Measurements from ENCODE around the gene C19orf85.
"Not testable (repeated sequence)": the region's sequence is repeated elsewhere in the genome, so short reads cannot be mapped to it uniquely, and the experiment has no call there.

The C19orf85 gene

GRCh38 chr19:55441319-55441691, 23.2 kb downstream of the C19orf85 start:
- DNase-seq (ENCODE audit: low read depth in 3 of 3) = no peak

GRCh38 chr19:55440411-55441105, 24.0 kb downstream of the C19orf85 start:
- no peak for DNase-seq (ENCODE audit: low read depth in 3 of 3)

GRCh38 chr19:55439052-55439451, 25.5 kb downstream of the C19orf85 start:
- DNase-seq (ENCODE audit: low read depth in 3 of 3) = no peak

DNA sequence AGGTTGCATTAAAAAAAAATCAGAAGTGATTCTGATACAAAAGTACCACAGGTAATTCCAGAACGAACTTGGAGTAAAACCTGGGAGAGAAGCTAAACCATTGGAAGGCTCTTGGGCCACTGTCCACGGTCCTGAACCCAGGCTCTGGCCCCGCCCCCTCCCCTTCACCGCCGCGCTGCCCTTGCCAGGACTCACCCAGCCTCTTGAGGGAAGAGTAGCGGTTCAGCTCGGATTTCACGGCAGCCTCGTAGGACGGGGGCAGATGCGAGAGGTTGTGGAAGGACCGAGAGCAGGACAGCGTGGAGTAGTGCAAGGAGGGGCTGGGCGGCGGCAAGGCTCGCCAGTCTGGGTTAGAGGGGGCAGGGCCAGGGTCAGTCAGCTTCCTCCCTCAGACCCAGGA, 27.1 kb downstream of the C19orf85 start:
- DNase-seq (ENCODE audit: low read depth in 3 of 3) = no peak

DNA sequence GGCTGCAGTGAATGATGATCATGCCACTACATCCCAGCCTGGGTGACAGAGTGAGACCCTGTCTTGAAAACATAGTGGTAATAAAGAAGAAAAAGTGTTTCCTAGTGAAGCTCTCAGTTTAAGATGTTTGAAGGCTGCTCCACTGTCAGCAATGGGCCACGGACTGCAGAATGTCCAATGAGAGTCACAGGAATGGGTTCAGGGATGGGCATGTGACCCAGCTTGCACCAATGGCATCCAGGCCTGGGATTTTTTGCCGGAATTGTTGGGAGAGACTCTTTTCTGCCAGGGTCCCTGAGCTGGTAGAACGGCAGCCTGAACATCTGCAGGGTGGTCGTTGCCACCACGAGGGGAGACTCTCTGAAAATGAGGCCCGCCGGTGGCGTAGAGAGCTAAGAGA, 27.7 kb downstream of the C19orf85 start:
- no peak for DNase-seq (ENCODE audit: low read depth in 3 of 3)

GRCh38 chr19:55435020-55435419, 29.5 kb downstream of the C19orf85 start:
- no peak for DNase-seq (ENCODE audit: low read depth in 3 of 3)

GRCh38 chr19:55434356-55434919, 30.1 kb downstream of the C19orf85 start:
- no peak for DNase-seq (ENCODE audit: low read depth in 3 of 3)

DNA sequence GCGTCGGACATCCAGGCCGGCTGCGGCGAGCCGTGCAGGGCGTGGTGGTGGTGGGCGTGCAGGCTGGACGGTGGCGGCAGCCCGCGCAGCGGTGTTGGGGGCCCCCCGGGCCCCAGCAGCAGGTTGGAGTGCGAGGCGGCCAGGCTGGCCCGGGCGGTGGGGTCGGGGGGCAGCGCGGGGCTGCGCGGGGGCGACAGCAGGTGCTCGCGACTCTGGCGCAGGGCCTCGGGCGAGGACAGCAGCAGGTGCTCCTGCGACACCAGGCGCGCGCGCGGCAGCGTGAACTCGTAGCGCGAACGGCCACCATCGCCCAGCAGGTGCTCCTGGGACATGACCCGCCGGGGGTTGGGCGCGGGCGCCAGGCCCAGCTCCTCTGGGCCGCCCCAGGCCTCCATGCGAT, 31.3 kb downstream of the C19orf85 start:
- DNase-seq (ENCODE audit: low read depth in 3 of 3) = no peak

DNA sequence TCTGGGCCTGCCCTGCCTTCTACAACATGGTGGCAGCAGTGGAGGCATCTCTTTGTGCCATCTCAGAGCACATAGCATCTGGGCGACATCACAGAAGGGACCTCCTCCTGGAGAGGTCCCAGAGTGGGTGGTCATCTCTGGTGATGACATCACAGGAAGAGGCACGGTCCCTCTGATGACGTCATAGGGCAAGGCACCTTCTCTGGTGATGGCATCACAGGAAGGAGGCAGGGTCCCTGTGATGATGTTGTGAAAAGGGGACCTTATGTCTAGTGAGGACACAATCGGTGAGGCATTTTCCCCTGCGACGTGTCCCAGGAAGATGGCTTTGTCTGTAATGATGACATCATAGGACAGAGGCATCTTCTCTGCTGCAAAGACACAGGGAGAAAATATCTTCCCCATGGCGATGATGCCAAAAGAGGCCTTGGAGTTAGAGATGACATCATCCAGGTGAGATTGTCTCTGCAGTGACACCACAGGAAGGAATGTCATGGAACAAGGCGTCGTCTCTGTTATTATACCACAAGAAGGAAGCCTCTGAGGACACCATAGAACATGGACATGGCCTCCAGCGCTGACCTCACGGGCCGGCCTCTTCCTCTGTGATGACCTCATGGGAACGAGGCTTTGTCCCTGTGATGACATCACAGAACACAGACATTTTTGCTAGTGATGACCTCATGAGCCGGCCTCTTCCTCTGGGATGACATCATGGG, 32.2 kb downstream of the C19orf85 start:
- DNase-seq (ENCODE audit: low read depth in 3 of 3) = no peak

GRCh38 chr19:55431183-55431582, 33.4 kb downstream of the C19orf85 start:
- no peak for DNase-seq (ENCODE audit: low read depth in 3 of 3)

DNA sequence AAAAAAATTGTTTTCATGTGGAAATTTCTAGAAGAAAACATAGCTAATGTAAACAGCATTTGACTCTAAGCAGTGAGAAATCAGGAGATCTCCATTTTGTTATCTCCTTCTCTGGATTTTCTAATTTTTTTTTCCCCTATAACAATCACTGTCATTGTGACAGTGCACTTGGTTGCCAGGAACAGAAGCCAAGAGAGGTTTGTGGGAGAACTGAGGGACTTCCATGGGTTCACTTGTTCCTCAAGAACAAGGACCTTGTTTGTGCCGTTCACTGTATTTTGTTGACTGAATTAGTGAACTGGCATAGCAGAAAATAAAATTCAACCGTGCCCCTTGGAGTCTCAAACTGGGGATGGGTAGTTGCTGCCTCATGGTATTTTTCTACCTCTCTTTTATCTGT, 38.5 kb downstream of the C19orf85 start:
- DNase-seq (ENCODE audit: low read depth in 3 of 3) = no peak

DNA sequence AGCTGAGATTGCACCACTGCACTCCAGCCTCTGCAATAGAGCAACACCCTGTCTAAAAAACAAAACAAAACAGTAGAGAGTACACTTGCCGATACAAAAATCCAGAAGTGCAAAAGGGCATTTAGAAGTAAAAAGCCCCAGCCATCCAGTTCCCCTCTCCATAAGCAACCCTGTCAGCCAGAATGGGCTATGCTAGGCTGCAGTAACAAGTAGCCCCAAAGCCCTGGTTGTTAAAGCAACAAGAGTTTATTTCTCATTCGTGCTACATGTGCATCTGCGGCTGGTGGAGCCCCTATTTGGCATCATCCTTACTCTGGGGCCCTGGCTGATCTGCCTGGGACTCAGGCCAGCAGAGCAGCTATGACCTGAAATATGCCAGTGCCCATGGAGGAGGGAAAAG, 40.0 kb downstream of the C19orf85 start:
- DNase-seq (ENCODE audit: low read depth in 3 of 3) = no peak

DNA sequence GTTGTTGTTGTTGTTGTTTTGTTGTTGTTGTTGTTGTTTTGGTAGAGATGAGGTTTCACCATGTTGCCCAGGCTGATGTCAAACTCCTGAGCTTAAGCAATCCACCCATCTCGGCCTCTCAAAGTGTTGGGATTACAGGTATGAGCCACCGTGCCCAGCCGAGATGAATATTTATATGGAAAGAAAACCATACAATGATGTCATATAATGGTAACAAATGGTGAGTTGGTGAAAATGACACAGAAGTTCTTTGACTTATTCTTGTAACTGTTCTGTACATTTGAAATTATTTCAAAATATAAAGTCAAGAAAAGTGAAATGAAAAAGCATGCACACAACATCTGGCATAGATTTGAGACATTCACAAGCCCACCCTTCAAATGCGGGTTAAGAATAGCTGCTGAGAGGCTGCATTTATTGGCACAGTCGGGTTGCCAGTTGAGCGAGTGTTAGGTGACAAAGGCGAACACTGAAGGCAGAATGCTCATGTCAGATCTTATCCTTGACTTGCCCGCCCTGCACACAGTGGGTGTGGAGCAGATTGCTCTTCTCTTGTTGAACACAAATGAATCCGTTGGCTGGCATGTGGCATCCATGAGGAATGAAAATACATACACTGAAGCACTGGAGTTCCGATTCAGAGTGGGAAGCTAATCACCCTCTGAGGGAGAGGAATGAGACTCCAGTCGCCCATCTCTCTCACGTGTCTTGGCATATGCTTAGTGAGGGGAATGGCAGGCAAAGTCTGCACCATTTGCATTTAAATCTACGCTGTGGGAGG, 41.1 kb downstream of the C19orf85 start:
- DNase-seq (ENCODE audit: low read depth in 3 of 3) = no peak

- not testable (repeated sequence) for DNase-seq (ENCODE audit: low read depth in 3 of 3)
Observed at GRCh38 chr19:55421281-55421680, 43.3 kb downstream of the C19orf85 start.

- DNase-seq (ENCODE audit: low read depth in 3 of 3) = no peak
Observed at GRCh38 chr19:55419624-55420236, 44.8 kb downstream of the C19orf85 start.

- no peak for DNase-seq (ENCODE audit: low read depth in 3 of 3)
Observed at GRCh38 chr19:55419103-55419502, 45.4 kb downstream of the C19orf85 start.

- DNase-seq (ENCODE audit: low read depth in 3 of 3) = peak in 1 of 3 donors; percentile 43
Observed at GRCh38 chr19:55418185-55418584, 46.4 kb downstream of the C19orf85 start.

Data from stimulated activated CD4-positive, alpha-beta T cell treated with anti-CD3 and anti-CD28 coated beads, TNF-alpha, amount 100 ng/mL, for 48 hours (primary cell).